Gastrocnemius medialis (tissue), 4 donors: ENCODE data around the gene MAST4.

Experiments
- CTCF ChIP-seq, 5 experiments: fragments of 450-650 bp in 3 of 5; fragments of 200-600 bp in 2 of 5; sonication (generic) in 2 of 5; IDR thresholded peaks in 4 of 5; conservative IDR thresholded peaks in 1 of 5; 1 replicate in 4 of 5; 2 replicates in 1 of 5; pipeline ENCODE4 v1.5.1; 2016 to 2019; ENCODE audit warnings: antibody characterized with exemption in 5 of 5, mild to moderate bottlenecking in 3 of 5, moderate library complexity in 3 of 5
- POLR2A ChIP-seq, 2 donors: fragments of 450-650 bp; IDR thresholded peaks; one replicate each; pipeline ENCODE4 v1.6.1; 2017; ENCODE audit warnings: antibody characterized with exemption in 2 of 2, mild to moderate bottlenecking in 2 of 2, moderate library complexity in 2 of 2

DNA sequence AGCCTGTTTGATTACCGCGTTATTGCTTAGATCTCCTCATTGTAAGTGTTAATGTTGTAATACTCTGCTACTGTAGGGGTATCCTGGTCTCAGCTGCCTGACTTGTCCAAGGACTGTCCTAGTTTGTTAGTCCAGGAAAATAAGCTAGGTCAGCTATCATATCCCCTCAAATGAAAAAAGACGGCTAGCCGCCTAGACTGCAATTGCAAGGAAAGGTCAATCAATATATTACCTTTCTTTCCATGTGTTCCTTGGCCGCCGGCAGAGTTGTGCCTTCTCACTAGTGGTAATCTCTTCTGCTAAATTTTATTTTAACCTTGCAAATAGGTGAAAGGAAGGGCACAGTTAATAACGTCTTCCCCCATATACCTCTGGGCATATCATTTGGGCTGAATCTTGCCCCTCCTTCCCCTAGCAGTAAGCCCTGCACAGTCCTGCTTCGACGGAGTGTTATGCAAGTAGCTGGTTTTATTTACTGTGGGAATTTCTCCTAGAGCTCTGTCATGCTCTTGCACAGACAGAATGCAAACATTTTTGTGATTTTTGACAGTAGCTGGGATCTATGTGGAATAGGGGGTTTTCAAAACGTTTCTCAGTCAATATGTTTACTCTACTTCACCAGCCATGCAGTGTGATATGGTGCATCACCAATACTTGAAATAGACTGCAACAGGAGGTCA lies 288.5 kb downstream of the MAST4 start:
- TF ChIP-seq POLR2A (IDR thresholded peaks at IDR 0.05) = no peak
- TF ChIP-seq CTCF (IDR thresholded peaks at IDR 0.05 in 4 of 5, conservative IDR thresholded peaks at IDR 0.05 in 1 of 5) = no peak
